Heart left ventricle (tissue), 16 donors: ENCODE data around the gene GATAD2A. TPM values are rescaled to one million over a fixed set of nuclear protein-coding genes. Genes with fewer than 3 reads are reported as not detected.

ENCODE experiments used
- ATAC-seq, 4 donors: fragments of 200-7000 bp; cut with Tn5 transposase; one replicate each; pipeline ENCODE4 v1.9.1; 2020 to 2022; ENCODE audit warnings: moderate library complexity in 4 of 4, mild to moderate bottlenecking in 3 of 4, moderate number of reproducible peaks in 1 of 4
- DNase-seq, 5 donors: peaks; one replicate each; pipeline ENCODE4 v3.0.0-alpha.2; 2020
- H3K27ac ChIP-seq, 12 donors: fragments of 200-600 bp; sonication (generic) in 4 of 12; one replicate each; pipeline versions ENCODE4 v1.5.0 to v1.8.0; 2016 to 2022; ENCODE audit warnings: mild to moderate bottlenecking in 2 of 12
- H3K27me3 ChIP-seq, 9 donors: fragments of 200-600 bp; sonication (generic) in 2 of 9; one replicate each; pipeline versions ENCODE4 v1.5.1 to v1.8.0; 2016 to 2022; ENCODE audit warnings: mild to moderate bottlenecking in 3 of 9
- H3K36me3 ChIP-seq, 9 donors: fragments of 200-600 bp; sonication (generic) in 2 of 9; one replicate each; pipeline versions ENCODE4 v1.5.0 to v1.8.0; 2018 to 2022; ENCODE audit warnings: mild to moderate bottlenecking in 2 of 9
- H3K4me1 ChIP-seq, 12 donors: fragments of 200-600 bp; sonication (generic) in 4 of 12; one replicate each; pipeline versions ENCODE4 v1.5.0 to v1.8.0; 2016 to 2022; ENCODE audit warnings: mild to moderate bottlenecking in 3 of 12
- H3K4me3 ChIP-seq, 12 donors: fragments of 200-600 bp; sonication (generic) in 4 of 12; one replicate each; pipeline versions ENCODE4 v1.5.0 to v1.8.0; 2017 to 2022; ENCODE audit warnings: mild to moderate bottlenecking in 9 of 12, moderate library complexity in 4 of 12
- H3K9me3 ChIP-seq, 12 donors: fragments of 200-600 bp; sonication (generic) in 4 of 12; one replicate each; pipeline versions ENCODE4 v1.5.0 to v1.8.0; 2016 to 2022; ENCODE audit warnings: mild to moderate bottlenecking in 1 of 12
- POLR2A ChIP-seq, 2 donors: fragments of 450-650 bp; IDR thresholded peaks; one replicate each; pipeline ENCODE4 v1.6.1; 2017; ENCODE audit warnings: antibody characterized with exemption in 2 of 2, mild to moderate bottlenecking in 2 of 2, moderate library complexity in 2 of 2
- WGBS, 4 donors: extraction: QIAGEN DNeasy Blood & Tissue Kit in 2 of 4; methylation state at CpG; one replicate each; pipeline versions ENCODE4 v1.1.5 to v1.1.7; 2013 to 2018; 5-methylcytosine and 5-hydroxymethylcytosine counted together
- intact Hi-C, 10 donors: fragments of 100-400 bp; cut with DNase I; formaldehyde crosslinking; loops; one replicate each; pipeline versions ENCODE4 v1.11.1 to v1.14.2; 2022
- long read RNA-seq, 3 donors: library from polyadenylated mRNA; unstranded; transcript quantifications; one replicate each; pipeline ENCODE4 v2.0.0, GENCODE V29; 2020 to 2021
- polyA plus RNA-seq, 2 donors: library from polyadenylated mRNA; stranded (reverse); fragments of 200-250 nt; gene quantifications; one replicate each; pipeline ENCODE4 v1.2.3, GENCODE V29; 2013
- total RNA-seq, 9 donors: library from RNA; depleted of rRNA in 2 of 9; stranded (reverse); fragments of >200 nt in 2 of 9; fragmentation: NEBNext Ultra II Directional in 3 of 9; extraction: Animal tissue kit (Norgen Biotek cat#: 25700) in 3 of 9; gene quantifications; one replicate each; pipeline versions ENCODE4 v1.1.0 to v1.2.4, GENCODE V29; 2016 to 2023
- TF ChIP-seq, protein P1 (sequence below), 12 donors: fragments of 200-600 bp; sonication (generic) in 4 of 12; IDR thresholded peaks; one replicate each; pipeline versions ENCODE4 v1.5.0 to v1.8.0; 2018 to 2022; ENCODE audit warnings: antibody characterized with exemption in 12 of 12, mild to moderate bottlenecking in 5 of 12
- donor health status: ischemic (EF 13 %, LVEDD 7.1; RV severe dilation, severe dysfunction).
- donor health status: healthy with polysubstance abuse.
- donor health status: DM: no; HTN: yes; CAD: no.
- donor health status: DM: no; HTN: no; CAD: no.
- donor health status: ischemic (EF 25% LVEDD 6.9; RV normal size, moderate dysfunction).
- donor health status: ischemic (EF 25% LVEDD 5.7; RV mildly dilated, moderate dysfunction).
- donor health status: healthy.
- donor health status: DM: yes; HTN: yes; CAD: no.
- donor health status: ischemic (EF 35%, LVEDD 5.7; RV mildly dilated, moderate dysfunction).
- donor health status: nonischemic (EF 11% LVEDD 7.7; RV severe dilation, severe dysfunction).
- donor health status: DM: yes; HTN: yes; CAD: no.
- donor health status: PGD.
- donor health status: ischemic (EF 29% LVEDD 5.4; RV normal size, mild dysfunction).
- donor health status: nonischemic (EF 23%, LVEDD 6.1; RV moderate dilation, normal function).

GATAD2A gene, protein sequence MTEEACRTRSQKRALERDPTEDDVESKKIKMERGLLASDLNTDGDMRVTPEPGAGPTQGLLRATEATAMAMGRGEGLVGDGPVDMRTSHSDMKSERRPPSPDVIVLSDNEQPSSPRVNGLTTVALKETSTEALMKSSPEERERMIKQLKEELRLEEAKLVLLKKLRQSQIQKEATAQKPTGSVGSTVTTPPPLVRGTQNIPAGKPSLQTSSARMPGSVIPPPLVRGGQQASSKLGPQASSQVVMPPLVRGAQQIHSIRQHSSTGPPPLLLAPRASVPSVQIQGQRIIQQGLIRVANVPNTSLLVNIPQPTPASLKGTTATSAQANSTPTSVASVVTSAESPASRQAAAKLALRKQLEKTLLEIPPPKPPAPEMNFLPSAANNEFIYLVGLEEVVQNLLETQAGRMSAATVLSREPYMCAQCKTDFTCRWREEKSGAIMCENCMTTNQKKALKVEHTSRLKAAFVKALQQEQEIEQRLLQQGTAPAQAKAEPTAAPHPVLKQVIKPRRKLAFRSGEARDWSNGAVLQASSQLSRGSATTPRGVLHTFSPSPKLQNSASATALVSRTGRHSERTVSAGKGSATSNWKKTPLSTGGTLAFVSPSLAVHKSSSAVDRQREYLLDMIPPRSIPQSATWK
- total RNA-seq (10 to 100 TPM; 18.1 to 49.5 (median 35.5) TPM), polyA plus RNA-seq (10 to 100 TPM in 1 of 2 donors, 1 to 10 TPM in 1; 7.5 to 27.0 TPM)
- long read RNA-seq, donor 1, partial matches to known transcripts: 1 of 9 reads
- long read RNA-seq, donor 1, other reads (novel, unspliced or antisense): 8 of 9 reads
- long read RNA-seq, donor 2, partial matches to known transcripts: 11 of 19 reads
- long read RNA-seq, donor 2, other reads (novel, unspliced or antisense): 8 of 19 reads
- long read RNA-seq, donor 3, partial matches to known transcripts: 4 of 14 reads
- long read RNA-seq, donor 3, other reads (novel, unspliced or antisense): 10 of 14 reads

DNA sequence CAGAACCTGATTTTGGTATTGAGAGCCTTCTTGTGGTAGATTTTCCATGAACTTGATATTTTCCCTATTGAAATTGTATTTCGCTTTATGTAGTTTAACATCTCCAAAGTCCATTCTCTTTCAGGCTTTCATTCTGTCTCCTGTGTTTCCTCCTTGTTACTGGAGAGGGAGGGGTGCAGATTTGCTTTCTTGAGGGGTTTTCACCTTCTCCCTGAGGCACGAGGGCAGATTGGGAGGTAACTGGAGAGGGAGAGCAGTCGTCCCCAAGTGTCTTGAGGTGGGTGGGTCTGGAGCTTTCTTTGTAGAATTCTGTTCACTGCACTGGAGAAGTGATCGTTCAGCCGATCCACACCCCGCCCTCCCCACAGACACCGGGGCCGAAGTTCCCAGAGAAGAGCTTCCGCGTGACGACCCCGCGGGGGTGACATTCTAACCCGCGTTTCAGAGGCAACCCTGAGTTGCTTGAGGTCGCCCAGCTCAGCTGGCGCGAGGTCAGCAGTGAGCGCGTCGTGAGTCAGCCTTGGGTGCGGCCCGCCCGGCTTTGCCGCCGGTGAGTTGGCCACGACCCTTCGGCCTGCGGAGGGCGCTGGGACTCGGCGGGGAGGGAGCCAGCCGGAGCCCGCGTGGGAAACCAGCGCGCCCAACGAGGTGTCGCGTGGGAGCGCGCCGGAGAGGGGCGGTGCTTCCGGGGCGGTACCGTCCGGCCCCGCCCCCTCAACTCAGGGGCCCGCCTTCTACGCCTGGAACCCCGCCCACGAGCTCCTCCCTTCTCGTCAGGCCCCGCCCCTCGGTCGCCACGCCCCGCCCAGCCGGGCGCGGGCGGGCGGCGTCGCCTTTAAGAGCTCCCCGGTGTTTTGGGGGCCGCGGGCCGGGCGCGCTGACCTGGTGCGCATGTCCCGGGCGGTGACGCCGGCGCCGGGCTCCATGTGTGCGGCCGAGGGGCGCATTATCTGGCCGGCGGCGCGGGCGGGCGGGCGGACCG lies at the start of gene GATAD2A:
GATAD2A (plus strand) TSS at position 797 of the 982 bp plus-strand sequence. CDS start 59,671 bp downstream, outside the sequence.
- TF ChIP-seq POLR2A (IDR thresholded peaks at IDR 0.05): peak in 1 of 2 donors; percentile 62
- TF ChIP-seq, protein P1, sequence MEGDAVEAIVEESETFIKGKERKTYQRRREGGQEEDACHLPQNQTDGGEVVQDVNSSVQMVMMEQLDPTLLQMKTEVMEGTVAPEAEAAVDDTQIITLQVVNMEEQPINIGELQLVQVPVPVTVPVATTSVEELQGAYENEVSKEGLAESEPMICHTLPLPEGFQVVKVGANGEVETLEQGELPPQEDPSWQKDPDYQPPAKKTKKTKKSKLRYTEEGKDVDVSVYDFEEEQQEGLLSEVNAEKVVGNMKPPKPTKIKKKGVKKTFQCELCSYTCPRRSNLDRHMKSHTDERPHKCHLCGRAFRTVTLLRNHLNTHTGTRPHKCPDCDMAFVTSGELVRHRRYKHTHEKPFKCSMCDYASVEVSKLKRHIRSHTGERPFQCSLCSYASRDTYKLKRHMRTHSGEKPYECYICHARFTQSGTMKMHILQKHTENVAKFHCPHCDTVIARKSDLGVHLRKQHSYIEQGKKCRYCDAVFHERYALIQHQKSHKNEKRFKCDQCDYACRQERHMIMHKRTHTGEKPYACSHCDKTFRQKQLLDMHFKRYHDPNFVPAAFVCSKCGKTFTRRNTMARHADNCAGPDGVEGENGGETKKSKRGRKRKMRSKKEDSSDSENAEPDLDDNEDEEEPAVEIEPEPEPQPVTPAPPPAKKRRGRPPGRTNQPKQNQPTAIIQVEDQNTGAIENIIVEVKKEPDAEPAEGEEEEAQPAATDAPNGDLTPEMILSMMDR (IDR thresholded peaks at IDR 0.05): peak in 11 of 12 donors; percentile 6 to 72 (median 52)
- H3K27me3 ChIP-seq: no peaks in the 10 kb centered on the region
- intact Hi-C loops: loop anchor here in 7 of 10 donors (1.0 to 10.0 kb wide), 10 partner anchors 20 to 87 kb away; no protein-coding TSS in a partner anchor
- DNase-seq (peak; percentile 95 to 98 (median 95)), ATAC-seq (peak; percentile 90 to 96 (median 95))
- peaks cover 4 to 68% (median 37%) of the 10 kb centered on the region in 12 donors for H3K4me1 ChIP-seq
- H3K36me3 ChIP-seq: no peaks in the 10 kb centered on the region
- H3K4me3 ChIP-seq: peak within 1 kb of the TSS; percentile 66 to 100 (median 94)
- WGBS, 4 donors: 1 to 4% (median 2%) methylated on average over 28 to 90 of the region's 90 CpGs
- H3K9me3 ChIP-seq: no peaks in the 10 kb centered on the region
- H3K27ac ChIP-seq: peak within 1 kb of the TSS; percentile 63 to 95 (median 90)

DNA sequence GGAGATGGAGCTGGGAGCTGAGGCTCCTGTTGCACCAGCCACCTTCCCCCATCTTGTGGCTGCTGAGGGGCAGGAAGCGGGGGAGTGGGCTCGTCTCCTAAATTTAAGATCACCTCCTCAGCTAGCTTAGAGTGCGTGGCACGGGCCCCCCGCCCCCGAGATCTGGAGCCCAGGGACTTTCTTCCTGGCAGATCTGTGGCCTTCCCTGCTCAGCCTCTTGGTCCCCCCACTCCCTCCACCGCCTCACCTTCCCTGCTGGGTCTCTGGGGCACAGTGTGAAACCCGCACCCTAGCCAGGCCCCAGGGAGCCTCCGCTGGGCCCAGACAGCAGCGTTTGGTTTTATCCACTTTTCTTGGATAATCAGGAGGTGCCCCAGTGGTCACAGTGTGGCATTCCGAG lies 49.0 kb upstream of the GATAD2A start:
- peaks cover 0 to 13% (median 3%) of the 10 kb centered on the region in 12 donors for H3K4me1 ChIP-seq
- H3K9me3 ChIP-seq: no peaks in the 10 kb centered on the region
- no peak for TF ChIP-seq POLR2A (IDR thresholded peaks at IDR 0.05)
- TF ChIP-seq, protein P1 (IDR thresholded peaks at IDR 0.05): no peak
- H3K36me3 ChIP-seq: peaks cover 0 to 80% (median 63%) of the 10 kb centered on the region in 9 donors
- intact Hi-C loops: loop anchor here in 1 of 10 donors (5.0 kb wide), 1 partner anchor 209 kb away; no protein-coding TSS in a partner anchor
- DNase-seq (no peak), ATAC-seq (no peak)
- no peak overlapping the region for H3K4me3 ChIP-seq
- H3K27me3 ChIP-seq: no peaks in the 10 kb centered on the region
- WGBS, 4 donors: 87 to 94% (median 93%) methylated on average over 9 to 11 of the region's 11 CpGs
- no peak overlapping the region for H3K27ac ChIP-seq

DNA sequence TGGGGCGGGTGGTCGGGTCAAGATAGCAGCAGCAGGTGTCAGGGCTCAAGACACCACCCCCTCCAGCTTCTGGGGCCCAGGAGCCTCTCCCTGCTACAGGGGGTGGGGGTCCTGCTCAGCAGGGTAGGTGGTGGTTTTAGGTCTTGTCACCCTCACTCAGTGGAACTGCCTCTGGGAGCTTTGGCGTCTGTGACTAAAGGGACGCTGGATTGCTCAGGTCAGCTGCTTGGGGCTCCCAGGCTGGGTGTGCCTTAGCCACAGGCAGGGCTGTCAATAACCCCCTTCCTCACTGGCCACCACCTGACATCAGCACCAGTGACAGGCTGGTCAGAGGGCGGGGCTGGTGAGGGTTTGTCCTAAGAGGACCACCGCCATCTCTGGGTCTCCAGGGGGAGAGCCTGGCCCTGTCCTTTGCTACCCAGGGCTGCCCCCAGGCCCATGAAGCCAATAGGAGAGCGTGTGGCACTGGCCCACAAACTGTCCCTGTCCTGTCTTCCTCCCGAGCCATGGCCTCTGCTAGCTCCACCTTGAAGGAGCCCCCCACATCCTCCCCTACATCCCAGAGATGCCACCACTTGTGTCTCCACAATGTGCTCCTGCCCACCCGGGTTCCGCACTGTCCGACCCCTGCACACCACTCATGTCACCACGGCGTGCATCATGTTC lies 48.4 kb upstream of the GATAD2A start:
- ATAC-seq: no peak
- peaks cover 0 to 75% (median 58%) of the 10 kb centered on the region in 9 donors for H3K36me3 ChIP-seq
- no peaks in the 10 kb centered on the region for H3K27me3 ChIP-seq
- TF ChIP-seq POLR2A (IDR thresholded peaks at IDR 0.05): no peak
- TF ChIP-seq, protein P1 (IDR thresholded peaks at IDR 0.05): no peak
- H3K4me3 ChIP-seq: no peak overlapping the region
- no peak overlapping the region for H3K27ac ChIP-seq
- DNase-seq: no peak
- intact Hi-C loops: loop anchor here in 1 of 10 donors (5.0 kb wide), 1 partner anchor 210 kb away; no protein-coding TSS in a partner anchor
- peaks cover 0 to 13% (median 3%) of the 10 kb centered on the region in 12 donors for H3K4me1 ChIP-seq
- 92 to 97% (median 94%) methylated on average over 8 to 13 of the region's 13 CpGs for WGBS, 4 donors
- H3K9me3 ChIP-seq: no peaks in the 10 kb centered on the region
